Esophagus muscularis mucosa (tissue), 4 donors: Measurements from ENCODE around the gene EMC10. TPM values are rescaled to one million over a fixed set of nuclear protein-coding genes. Genes with fewer than 3 reads are reported as not detected.
A peak's percentile ranks its signal among the peaks of the same experiment; 100 is the strongest.

ENCODE experiments used
- DNase-seq: peaks from one replicate; pipeline ENCODE4 v3.0.0-alpha.2; 2017; ENCODE audit errors: extremely low spot score
- H3K27ac ChIP-seq, 4 donors: fragments of 200-600 bp; sonication (generic); replicated peaks in 1 of 4; 1 replicate in 3 of 4; 2 replicates in 1 of 4; pipeline ENCODE4 v1.5.1; 2016 to 2019; ENCODE audit warnings: mild to moderate bottlenecking in 1 of 4
- H3K27me3 ChIP-seq, 4 donors: fragments of 200-600 bp; sonication (generic); one replicate each; pipeline versions ENCODE4 v1.5.1 to v1.6.0; 2016 to 2019
- H3K36me3 ChIP-seq, 4 donors: fragments of 200-600 bp; sonication (generic); one replicate each; pipeline ENCODE4 v1.5.1; 2016 to 2019
- H3K4me1 ChIP-seq, 4 donors: fragments of 200-600 bp; sonication (generic); one replicate each; pipeline ENCODE4 v1.5.1; 2016 to 2019
- H3K4me3 ChIP-seq, 4 donors: fragments of 200-600 bp; sonication (generic); 1 replicate in 2 of 4; 2 replicates in 2 of 4; pipeline ENCODE4 v1.5.1; 2016 to 2019; ENCODE audit warnings: mild to moderate bottlenecking in 4 of 4, moderate library complexity in 1 of 4
- H3K9me3 ChIP-seq, 4 donors: fragments of 200-600 bp; sonication (generic); 1 replicate in 3 of 4; 2 replicates in 1 of 4; pipeline ENCODE4 v1.5.1; 2016 to 2019
- CTCF ChIP-seq, 3 experiments: fragments of 200-600 bp in 2 of 3; fragments of 450-650 bp in 1 of 3; sonication (generic) in 2 of 3; IDR thresholded peaks; one replicate each; pipeline ENCODE4 v1.5.1; 2017 to 2019; ENCODE audit warnings: antibody characterized with exemption in 3 of 3, mild to moderate bottlenecking in 2 of 3, moderate library complexity in 1 of 3
- EP300 ChIP-seq: sonication (generic); formaldehyde crosslinking; IDR thresholded peaks from one replicate; pipeline ENCODE4 v1.6.1; 2017; ENCODE audit warnings: antibody characterized with exemption
- POLR2A ChIP-seq: fragments of 450-650 bp; IDR thresholded peaks from one replicate; pipeline ENCODE4 v1.6.1; 2017; ENCODE audit warnings: antibody characterized with exemption, moderate library complexity, mild to moderate bottlenecking, low read depth
- POLR2AphosphoS5 ChIP-seq, 2 donors: sonication (generic); formaldehyde crosslinking; IDR thresholded peaks; one replicate each; pipeline ENCODE4 v1.6.1; 2017; ENCODE audit warnings: antibody characterized with exemption in 2 of 2
- WGBS: methylation state at CpG from one replicate; pipeline ENCODE4 v1.1.5; 2018; 5-methylcytosine and 5-hydroxymethylcytosine counted together
- intact Hi-C: fragments of 100-400 bp; cut with DNase I; formaldehyde crosslinking; loops from one replicate; pipeline ENCODE4 v1.15.1; 2023
- total RNA-seq, 4 donors: library from RNA; depleted of rRNA; stranded (reverse); fragments of >200 nt; gene quantifications; one replicate each; pipeline versions ENCODE4 v1.1.0 to v1.2.1, GENCODE V29; 2016

EMC10 gene
- total RNA-seq, 4 donors from 2014 or later: 41.1 to 79.1 (median 59.7) TPM

GRCh38 chr19:50461066-50461875, 15.0 kb upstream of the EMC10 start:
- Histone ChIP-seq H3K4me3 (no peak overlapping the region), H3K9me3 (no peaks in the 10 kb centered on the region), H3K27ac (no peak overlapping the region), H3K4me1 (no peaks in the 10 kb centered on the region), H3K36me3 (no peaks in the 10 kb centered on the region), H3K27me3 (peaks cover 0 to 85% (median 20%) of the 10 kb centered on the region in 4 donors)
- TF ChIP-seq CTCF (IDR thresholded peaks at IDR 0.05): peak; percentile 66 to 81 (median 67)
- no peak for TF ChIP-seq POLR2A
- no peak for TF ChIP-seq EP300
- peak in 1 of 2 donors; percentile 18 for TF ChIP-seq POLR2AphosphoS5 (IDR thresholded peaks at IDR 0.05)
- no peak for DNase-seq
- WGBS: 31% methylated on average over 24 of the region's 28 CpGs
- intact Hi-C loops: loop anchor here (2.0 kb wide), 1 partner anchor 92 kb away; no protein-coding TSS in a partner anchor

GRCh38 chr19:50462970-50463369, 13.3 kb upstream of the EMC10 start:
- 93% methylated on average over 6 of the region's 7 CpGs for WGBS
- TF ChIP-seq POLR2A (no peak), POLR2AphosphoS5 (IDR thresholded peaks at IDR 0.05) (no peak), CTCF (IDR thresholded peaks at IDR 0.05) (no peak), EP300 (no peak)
- H3K4me1 ChIP-seq: no peaks in the 10 kb centered on the region
- no peaks in the 10 kb centered on the region for H3K36me3 ChIP-seq
- peaks cover 0 to 85% (median 16%) of the 10 kb centered on the region in 4 donors for H3K27me3 ChIP-seq
- no peaks in the 10 kb centered on the region for H3K9me3 ChIP-seq
- no peak overlapping the region for H3K4me3 ChIP-seq
- intact Hi-C loops: no loop called here
- H3K27ac ChIP-seq: no peak overlapping the region
- no peak for DNase-seq

- H3K36me3 ChIP-seq: no peaks in the 10 kb centered on the region
- H3K27ac ChIP-seq: no peak overlapping the region
- no peak overlapping the region for H3K4me3 ChIP-seq
- H3K9me3 ChIP-seq: no peaks in the 10 kb centered on the region
- H3K4me1 ChIP-seq: no peaks in the 10 kb centered on the region
- no peak for TF ChIP-seq POLR2AphosphoS5 (IDR thresholded peaks at IDR 0.05)
- 48% methylated on average over 4 of the region's 19 CpGs for WGBS
- peaks cover 0 to 79% (median 6%) of the 10 kb centered on the region in 4 donors for H3K27me3 ChIP-seq
- no peak for DNase-seq
- intact Hi-C loops: no loop called here
Measured at GRCh38 chr19:50464348-50464747, 12.0 kb upstream of the EMC10 start.

GRCh38 chr19:50465000-50465399, 11.3 kb upstream of the EMC10 start:
- peaks cover 0 to 79% (median 4%) of the 10 kb centered on the region in 4 donors for H3K27me3 ChIP-seq
- no peaks in the 10 kb centered on the region for H3K9me3 ChIP-seq
- no peak overlapping the region for H3K4me3 ChIP-seq
- intact Hi-C loops: no loop called here
- H3K4me1 ChIP-seq: no peaks in the 10 kb centered on the region
- H3K27ac ChIP-seq: no peak overlapping the region
- 95% methylated on average over 12 of the region's 13 CpGs for WGBS
- no peaks in the 10 kb centered on the region for H3K36me3 ChIP-seq
- no peak for DNase-seq
- TF ChIP-seq POLR2A (no peak), CTCF (IDR thresholded peaks at IDR 0.05) (no peak)

GRCh38 chr19:50465986-50466705, 10.2 kb upstream of the EMC10 start:
- 53% methylated on average over 27 of the region's 29 CpGs for WGBS
- peaks cover 0 to 69% (median 0%) of the 10 kb centered on the region in 4 donors for H3K27me3 ChIP-seq
- no peak overlapping the region for H3K27ac ChIP-seq
- TF ChIP-seq CTCF (IDR thresholded peaks at IDR 0.05) (peak in 1 of 3 experiments; percentile 10), POLR2AphosphoS5 (IDR thresholded peaks at IDR 0.05) (no peak)
- H3K4me1 ChIP-seq: no peaks in the 10 kb centered on the region
- H3K36me3 ChIP-seq: no peaks in the 10 kb centered on the region
- H3K9me3 ChIP-seq: no peaks in the 10 kb centered on the region
- intact Hi-C loops: no loop called here
- no peak overlapping the region for H3K4me3 ChIP-seq
- DNase-seq: no peak
